ENCODE results near the gene CCDC85C. TPM values are rescaled to one million over a fixed set of nuclear protein-coding genes. Genes with fewer than 3 reads are reported as not detected.

CCDC85C gene
- total RNA-seq, 2 experiments from 2014 or later, result 6.8 to 7.9 TPM

GRCh38 chr14:99546234-99546879 is 57.6 kb downstream of the CCDC85C start:
- ATAC-seq, result no peak
- Mint-ChIP-seq H3K4me3 (no peak overlapping the region), H3K9me3 (no peaks in the 10 kb centered on the region)

DNA sequence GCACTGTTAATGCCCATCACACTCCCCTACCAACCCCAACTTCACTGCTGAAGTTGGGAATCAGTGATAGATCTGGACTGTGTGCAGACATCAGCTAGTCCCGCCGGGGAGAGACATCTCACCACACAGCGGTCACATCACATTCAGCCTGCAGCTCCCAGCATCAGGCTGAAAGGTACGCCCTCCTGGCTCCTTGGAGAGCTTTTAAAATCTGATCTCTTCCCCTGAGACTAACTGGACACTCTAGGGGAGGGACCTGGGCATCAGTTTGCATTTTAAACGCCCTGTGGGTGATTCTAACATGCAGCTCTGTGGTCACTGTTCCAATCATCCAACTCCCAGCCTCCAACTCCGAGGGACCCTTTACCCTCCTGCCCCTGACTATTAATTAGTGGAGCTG is 58.4 kb downstream of the CCDC85C start:
- Mint-ChIP-seq H3K9me3 (no peaks in the 10 kb centered on the region), H3K27me3 (no peaks in the 10 kb centered on the region), H3K36me3 (ENCODE audit: low read depth) (no peaks in the 10 kb centered on the region), H3K27ac (no peak overlapping the region), H3K4me3 (no peak overlapping the region), H3K4me1 (ENCODE audit: low read depth) (peaks cover 9% of the 10 kb centered on the region)
- no peak for DNase-seq
- TF ChIP-seq, protein P1, sequence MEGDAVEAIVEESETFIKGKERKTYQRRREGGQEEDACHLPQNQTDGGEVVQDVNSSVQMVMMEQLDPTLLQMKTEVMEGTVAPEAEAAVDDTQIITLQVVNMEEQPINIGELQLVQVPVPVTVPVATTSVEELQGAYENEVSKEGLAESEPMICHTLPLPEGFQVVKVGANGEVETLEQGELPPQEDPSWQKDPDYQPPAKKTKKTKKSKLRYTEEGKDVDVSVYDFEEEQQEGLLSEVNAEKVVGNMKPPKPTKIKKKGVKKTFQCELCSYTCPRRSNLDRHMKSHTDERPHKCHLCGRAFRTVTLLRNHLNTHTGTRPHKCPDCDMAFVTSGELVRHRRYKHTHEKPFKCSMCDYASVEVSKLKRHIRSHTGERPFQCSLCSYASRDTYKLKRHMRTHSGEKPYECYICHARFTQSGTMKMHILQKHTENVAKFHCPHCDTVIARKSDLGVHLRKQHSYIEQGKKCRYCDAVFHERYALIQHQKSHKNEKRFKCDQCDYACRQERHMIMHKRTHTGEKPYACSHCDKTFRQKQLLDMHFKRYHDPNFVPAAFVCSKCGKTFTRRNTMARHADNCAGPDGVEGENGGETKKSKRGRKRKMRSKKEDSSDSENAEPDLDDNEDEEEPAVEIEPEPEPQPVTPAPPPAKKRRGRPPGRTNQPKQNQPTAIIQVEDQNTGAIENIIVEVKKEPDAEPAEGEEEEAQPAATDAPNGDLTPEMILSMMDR (IDR thresholded peaks at IDR 0.05), result no peak
- intact Hi-C loops (cut with micrococcal nuclease), result no loop called here
- CTCF ChIA-PET, result interaction anchor here (1.0 to 1.5 kb wide), 4 partner anchors 10 to 83 kb away, joined by 3 to 4 read pairs (median 3); no protein-coding TSS in a partner anchor
- no peak for ATAC-seq
- POLR2A ChIA-PET, result no interaction called here

More at GRCh38 chr14:99546234-99546879, 57.6 kb downstream of the CCDC85C start:
- ChIA-PET CTCF (interaction anchor here (1.0 to 1.5 kb wide), 4 partner anchors 25 to 339 kb away, joined by 3 to 4 read pairs (median 3); no protein-coding TSS in a partner anchor), POLR2A (interaction anchor here (1.0 kb wide), 1 partner anchor 23 kb away, joined by 3 read pairs; no protein-coding TSS in a partner anchor)
- intact Hi-C loops (cut with micrococcal nuclease), result no loop called here
- H3K27ac Mint-ChIP-seq, result no peak overlapping the region
- H3K4me1 Mint-ChIP-seq (ENCODE audit: low read depth), result peaks cover 4% of the 10 kb centered on the region
- H3K36me3 Mint-ChIP-seq (ENCODE audit: low read depth), result no peaks in the 10 kb centered on the region
- H3K27me3 Mint-ChIP-seq, result no peaks in the 10 kb centered on the region
- TF ChIP-seq, protein P1 (IDR thresholded peaks at IDR 0.05), result no peak
- no peak for DNase-seq

DNA sequence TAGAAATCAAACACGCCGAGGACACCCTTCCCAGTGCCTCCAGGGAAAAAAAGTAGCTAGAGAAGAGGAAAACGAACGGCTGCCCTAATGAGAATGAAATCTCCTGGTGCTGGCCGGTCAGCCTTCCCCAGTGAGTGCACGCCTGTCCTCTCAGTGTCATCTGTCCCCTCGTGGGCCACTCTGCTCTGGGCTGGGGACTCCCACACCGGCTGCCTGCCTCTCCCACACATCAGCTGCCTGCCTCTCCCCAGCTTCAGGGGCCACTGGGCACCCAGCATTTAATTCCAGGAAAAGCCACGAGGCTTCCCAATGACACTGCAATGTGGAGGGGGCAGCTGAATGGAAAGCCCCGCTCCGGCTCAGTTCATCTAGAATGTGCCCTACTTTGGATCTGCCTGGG is 59.0 kb downstream of the CCDC85C start:
- ChIA-PET CTCF (interaction anchor here (1.2 to 1.5 kb wide), 3 partner anchors 10 to 83 kb away, joined by 3 to 4 read pairs (median 3); no protein-coding TSS in a partner anchor), POLR2A (no interaction called here)
- Mint-ChIP-seq H3K4me3 (no peak overlapping the region), H3K36me3 (ENCODE audit: low read depth) (no peaks in the 10 kb centered on the region), H3K9me3 (no peaks in the 10 kb centered on the region), H3K4me1 (ENCODE audit: low read depth) (peaks cover 9% of the 10 kb centered on the region), H3K27ac (no peak overlapping the region), H3K27me3 (no peaks in the 10 kb centered on the region)
- no peak for ATAC-seq
- TF ChIP-seq, protein P1 (IDR thresholded peaks at IDR 0.05), result no peak
- DNase-seq, result no peak
- intact Hi-C loops (cut with micrococcal nuclease), result no loop called here

DNA sequence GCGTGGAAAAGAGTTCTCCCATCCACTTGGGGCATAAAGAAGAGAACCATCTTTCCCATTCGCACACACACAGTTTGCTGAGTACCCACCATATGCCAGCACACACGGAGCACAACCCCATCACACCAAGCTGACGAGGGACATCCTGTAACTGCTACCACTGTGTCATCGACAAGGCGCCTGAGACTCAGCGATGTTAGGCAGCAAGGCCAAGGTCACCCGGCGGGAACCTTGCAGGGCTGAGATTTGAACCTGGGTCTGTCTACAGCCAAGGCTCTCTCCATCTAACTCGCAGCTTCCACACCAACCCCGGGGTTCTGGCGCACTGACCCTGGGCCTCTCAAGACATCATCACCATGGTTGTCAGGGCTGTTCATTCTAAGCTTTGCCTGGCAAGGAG is 60.0 kb downstream of the CCDC85C start:
- H3K36me3 Mint-ChIP-seq (ENCODE audit: low read depth), result no peaks in the 10 kb centered on the region
- no peaks in the 10 kb centered on the region for H3K27me3 Mint-ChIP-seq
- intact Hi-C loops (cut with micrococcal nuclease), result no loop called here
- no peaks in the 10 kb centered on the region for H3K9me3 Mint-ChIP-seq
- DNase-seq (no peak), ATAC-seq (no peak)
- CTCF ChIA-PET, result no interaction called here
- H3K27ac Mint-ChIP-seq, result no peak overlapping the region
- no peak overlapping the region for H3K4me3 Mint-ChIP-seq
- TF ChIP-seq, protein P1 (IDR thresholded peaks at IDR 0.05), result no peak
- peaks cover 9% of the 10 kb centered on the region for H3K4me1 Mint-ChIP-seq (ENCODE audit: low read depth)
- POLR2A ChIA-PET, result no interaction called here

GRCh38 chr14:99543370-99543769 is 60.6 kb downstream of the CCDC85C start:
- no peak for DNase-seq
- Mint-ChIP-seq H3K36me3 (ENCODE audit: low read depth) (no peaks in the 10 kb centered on the region), H3K4me1 (ENCODE audit: low read depth) (peaks cover 9% of the 10 kb centered on the region), H3K27ac (no peak overlapping the region), H3K4me3 (no peak overlapping the region), H3K9me3 (no peaks in the 10 kb centered on the region), H3K27me3 (no peaks in the 10 kb centered on the region)
- intact Hi-C loops (cut with micrococcal nuclease), result no loop called here
- TF ChIP-seq, protein P1 (IDR thresholded peaks at IDR 0.05), result no peak
- CTCF ChIA-PET, result no interaction called here
- ATAC-seq, result no peak
- POLR2A ChIA-PET, result no interaction called here
